Prostate gland (tissue), 2 donors: Measurements from ENCODE around the gene KLF6.

Experiments
- POLR2A ChIP-seq: fragments of 450-650 bp; IDR thresholded peaks from one replicate; pipeline ENCODE4 v1.6.1; 2016; ENCODE audit warnings: antibody characterized with exemption, mild to moderate bottlenecking
- TF ChIP-seq, protein P1 (sequence below), 4 experiments: fragments of 200-600 bp in 2 of 4; fragments of 450-650 bp in 2 of 4; sonication (generic) in 2 of 4; IDR thresholded peaks; 1 replicate in 3 of 4; 2 replicates in 1 of 4; pipeline ENCODE4 v1.5.1; 2016 to 2019; ENCODE audit warnings: antibody characterized with exemption in 4 of 4, mild to moderate bottlenecking in 2 of 4, moderate library complexity in 2 of 4

DNA sequence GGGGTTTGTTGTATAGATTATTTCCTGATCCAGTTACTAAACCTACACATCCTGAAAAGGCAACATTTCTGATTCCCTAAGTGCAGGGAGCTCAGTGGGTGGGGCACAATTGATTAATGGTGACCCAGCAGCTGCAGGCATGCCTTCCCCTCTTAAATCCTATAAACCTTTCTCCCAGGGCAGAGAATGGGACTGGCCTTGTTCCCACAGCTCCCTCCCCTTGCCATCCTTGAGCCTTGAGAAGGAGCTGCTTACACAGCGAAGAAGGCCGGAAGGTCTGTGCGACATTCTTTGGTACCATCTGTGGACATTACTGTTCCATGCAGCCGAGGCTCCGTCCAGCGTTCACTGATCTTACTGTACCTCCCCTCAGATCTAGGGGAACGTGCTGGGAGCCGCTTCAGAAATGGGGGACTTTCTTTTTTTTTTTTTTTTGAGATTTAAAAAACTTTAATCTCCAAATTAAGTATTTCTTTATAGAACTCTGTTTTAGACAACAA lies 14.3 kb downstream of the KLF6 start:
- TF ChIP-seq POLR2A = no peak
- TF ChIP-seq, protein P1, sequence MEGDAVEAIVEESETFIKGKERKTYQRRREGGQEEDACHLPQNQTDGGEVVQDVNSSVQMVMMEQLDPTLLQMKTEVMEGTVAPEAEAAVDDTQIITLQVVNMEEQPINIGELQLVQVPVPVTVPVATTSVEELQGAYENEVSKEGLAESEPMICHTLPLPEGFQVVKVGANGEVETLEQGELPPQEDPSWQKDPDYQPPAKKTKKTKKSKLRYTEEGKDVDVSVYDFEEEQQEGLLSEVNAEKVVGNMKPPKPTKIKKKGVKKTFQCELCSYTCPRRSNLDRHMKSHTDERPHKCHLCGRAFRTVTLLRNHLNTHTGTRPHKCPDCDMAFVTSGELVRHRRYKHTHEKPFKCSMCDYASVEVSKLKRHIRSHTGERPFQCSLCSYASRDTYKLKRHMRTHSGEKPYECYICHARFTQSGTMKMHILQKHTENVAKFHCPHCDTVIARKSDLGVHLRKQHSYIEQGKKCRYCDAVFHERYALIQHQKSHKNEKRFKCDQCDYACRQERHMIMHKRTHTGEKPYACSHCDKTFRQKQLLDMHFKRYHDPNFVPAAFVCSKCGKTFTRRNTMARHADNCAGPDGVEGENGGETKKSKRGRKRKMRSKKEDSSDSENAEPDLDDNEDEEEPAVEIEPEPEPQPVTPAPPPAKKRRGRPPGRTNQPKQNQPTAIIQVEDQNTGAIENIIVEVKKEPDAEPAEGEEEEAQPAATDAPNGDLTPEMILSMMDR (IDR thresholded peaks at IDR 0.05) = no peak
